Breast epithelium (tissue), 4 donors: ENCODE results near the gene ERC1. TPM values are rescaled to one million over a fixed set of nuclear protein-coding genes. Genes with fewer than 3 reads are reported as not detected.

Experiments used
- DNase-seq, 2 donors: peaks; one replicate each; pipeline ENCODE4 v3.0.0-alpha.2; 2019; ENCODE audit warnings: low spot score in 2 of 2
- H3K27ac ChIP-seq, 2 donors: fragments of 200-600 bp; sonication (generic) in 1 of 2; one replicate each; pipeline ENCODE4 v1.5.1; 2016 to 2019; ENCODE audit warnings: mild to moderate bottlenecking in 1 of 2
- H3K27me3 ChIP-seq, 2 donors: fragments of 200-600 bp; sonication (generic) in 1 of 2; one replicate each; pipeline versions ENCODE4 v1.5.1 to v1.6.0; 2017 to 2019; ENCODE audit warnings: control low read depth in 1 of 2, mild to moderate bottlenecking in 1 of 2
- H3K36me3 ChIP-seq: fragments of 200-600 bp; one replicate; pipeline ENCODE4 v1.5.1; 2019
- H3K4me1 ChIP-seq, 2 donors: fragments of 200-600 bp; sonication (generic); one replicate each; pipeline ENCODE4 v1.5.1; 2016 to 2019; ENCODE audit warnings: control low read depth in 1 of 2
- H3K4me3 ChIP-seq, 3 donors: fragments of 200-600 bp; sonication (generic); 1 replicate in 2 of 3; 2 replicates in 1 of 3; pipeline ENCODE4 v1.5.1; 2016 to 2019; ENCODE audit warnings: mild to moderate bottlenecking in 3 of 3, moderate library complexity in 2 of 3
- H3K9me3 ChIP-seq, 2 donors: fragments of 200-600 bp; sonication (generic) in 1 of 2; one replicate each; pipeline ENCODE4 v1.5.1; 2016 to 2019; ENCODE audit warnings: control low read depth in 1 of 2
- CTCF ChIP-seq, 3 donors: fragments of 450-650 bp; IDR thresholded peaks; one replicate each; pipeline ENCODE4 v1.5.1; 2016 to 2017; ENCODE audit warnings: antibody characterized with exemption in 3 of 3, mild to moderate bottlenecking in 3 of 3, moderate library complexity in 3 of 3
- POLR2A ChIP-seq: fragments of 450-650 bp; IDR thresholded peaks from one replicate; pipeline ENCODE4 v1.6.1; 2016; ENCODE audit warnings: antibody characterized with exemption, mild to moderate bottlenecking, moderate library complexity
- POLR2AphosphoS5 ChIP-seq, 3 donors: sonication (generic); formaldehyde crosslinking; IDR thresholded peaks; one replicate each; pipeline ENCODE4 v1.6.1; 2017; ENCODE audit warnings: antibody characterized with exemption in 3 of 3
- intact Hi-C: fragments of 100-400 bp; cut with DNase I; formaldehyde crosslinking; loops from one replicate; pipeline ENCODE4 v1.15.1; 2023; ENCODE audit warnings: low total_unique reads
- total RNA-seq, 3 donors: library from RNA; depleted of rRNA; stranded (reverse); fragments of >200 nt; gene quantifications; one replicate each; pipeline ENCODE4 v1.1.0, GENCODE V29; 2016

The ERC1 gene
- total RNA-seq, 3 donors from 2014 or later, result 47.4 to 63.4 (median 52.8) TPM

GRCh38 chr12:1469070-1469469, 478.0 kb downstream of the ERC1 start:
- Histone ChIP-seq H3K27me3 (no peaks in the 10 kb centered on the region), H3K27ac (no peak overlapping the region), H3K4me1 (no peaks in the 10 kb centered on the region), H3K4me3 (no peak overlapping the region), H3K9me3 (no peaks in the 10 kb centered on the region), H3K36me3 (no peaks in the 10 kb centered on the region)
- no peak for TF ChIP-seq POLR2A
- TF ChIP-seq CTCF (IDR thresholded peaks at IDR 0.05), result no peak
- no peak for DNase-seq
- intact Hi-C loops, result no loop called here

- H3K4me3 ChIP-seq, result no peak overlapping the region
- intact Hi-C loops, result no loop called here
- H3K36me3 ChIP-seq, result no peaks in the 10 kb centered on the region
- TF ChIP-seq CTCF (IDR thresholded peaks at IDR 0.05), result no peak
- TF ChIP-seq POLR2A, result no peak
- H3K27ac ChIP-seq, result no peak overlapping the region
- no peaks in the 10 kb centered on the region for H3K4me1 ChIP-seq
- H3K27me3 ChIP-seq, result no peaks in the 10 kb centered on the region
- DNase-seq, result no peak
- no peaks in the 10 kb centered on the region for H3K9me3 ChIP-seq
These were observed 479.0 kb downstream of the ERC1 start for GRCh38 chr12:1470051-1470450.

GRCh38 chr12:1471224-1471623, 480.2 kb downstream of the ERC1 start:
- H3K9me3 ChIP-seq, result no peaks in the 10 kb centered on the region
- DNase-seq, result no peak
- no peaks in the 10 kb centered on the region for H3K27me3 ChIP-seq
- H3K27ac ChIP-seq, result no peak overlapping the region
- no peak for TF ChIP-seq CTCF (IDR thresholded peaks at IDR 0.05)
- no peak for TF ChIP-seq POLR2AphosphoS5 (IDR thresholded peaks at IDR 0.05)
- TF ChIP-seq POLR2A, result no peak
- H3K4me3 ChIP-seq, result no peak overlapping the region
- no peaks in the 10 kb centered on the region for H3K4me1 ChIP-seq
- no peaks in the 10 kb centered on the region for H3K36me3 ChIP-seq
- intact Hi-C loops, result no loop called here

- TF ChIP-seq POLR2AphosphoS5 (IDR thresholded peaks at IDR 0.05) (no peak), CTCF (IDR thresholded peaks at IDR 0.05) (no peak), POLR2A (no peak)
- Histone ChIP-seq H3K27ac (peak overlapping the region; percentile 63 to 71), H3K36me3 (no peaks in the 10 kb centered on the region), H3K4me1 (no peaks in the 10 kb centered on the region), H3K4me3 (no peak overlapping the region), H3K27me3 (no peaks in the 10 kb centered on the region), H3K9me3 (no peaks in the 10 kb centered on the region)
- peak in 1 of 2 donors; percentile 30 for DNase-seq
- intact Hi-C loops, result no loop called here
These were observed 482.4 kb downstream of the ERC1 start for GRCh38 chr12:1473418-1473817.

- H3K36me3 ChIP-seq, result no peaks in the 10 kb centered on the region
- TF ChIP-seq POLR2AphosphoS5 (IDR thresholded peaks at IDR 0.05) (no peak), CTCF (IDR thresholded peaks at IDR 0.05) (no peak), POLR2A (no peak)
- no peaks in the 10 kb centered on the region for H3K27me3 ChIP-seq
- H3K9me3 ChIP-seq, result no peaks in the 10 kb centered on the region
- intact Hi-C loops, result no loop called here
- H3K27ac ChIP-seq, result peak overlapping the region; percentile 63 to 71
- no peak for DNase-seq
- H3K4me3 ChIP-seq, result peak overlapping the region in 1 of 3 donors; percentile 40
- H3K4me1 ChIP-seq, result no peaks in the 10 kb centered on the region
These were observed 483.1 kb downstream of the ERC1 start for GRCh38 chr12:1474041-1474573.
